Activated T-helper 1 cell treated with anti-CD3 and anti-CD28 coated beads, Interleukin-12 subunit alpha, Interleukin-12 subunit beta, Interleukin-2, Interleukin-4 antibody, amounts not matched to agents 30 ng/mL and 10 ng/mL and 1 ng/mL, durations not matched to agents 14 hours and 24 hours and 36 hours (primary cell): ENCODE data around the gene ZNF730. TPM values are rescaled to one million over a fixed set of nuclear protein-coding genes. Genes with fewer than 3 reads are reported as not detected.
"Not testable (repeated sequence)": the region's sequence is repeated elsewhere in the genome, so short reads cannot be mapped to it uniquely, and the experiment has no call there.

ENCODE experiments used
- DNase-seq: peaks from one replicate; pipeline ENCODE4 v3.0.0; 2021; ENCODE audit warnings: low spot score
- H3K27ac Mint-ChIP-seq: one replicate; pipeline ENCODE4 v1.8.0; 2021; ENCODE audit warnings: mild to moderate bottlenecking, mixed read lengths
- H3K27me3 Mint-ChIP-seq: one replicate; pipeline ENCODE4 v1.8.0; 2022; ENCODE audit warnings: mild to moderate bottlenecking, moderate library complexity, mixed read lengths; ENCODE audit not compliant: insufficient read depth
- H3K36me3 Mint-ChIP-seq: one replicate; pipeline ENCODE4 v1.8.0; 2021; ENCODE audit warnings: low read depth, mixed read lengths
- H3K4me1 Mint-ChIP-seq: one replicate; pipeline ENCODE4 v1.8.0; 2021; ENCODE audit warnings: low read depth, mixed read lengths
- H3K4me3 Mint-ChIP-seq: one replicate; pipeline ENCODE4 v1.8.0; 2021; ENCODE audit warnings: mild to moderate bottlenecking, moderate library complexity, mixed read lengths
- H3K9me3 Mint-ChIP-seq: one replicate; pipeline ENCODE4 v1.8.0; 2021; ENCODE audit warnings: mixed read lengths
- intact Hi-C: fragments of 100-400 bp; cut with micrococcal nuclease; formaldehyde crosslinking; loops from one replicate; pipeline ENCODE4 v1.15.1; 2024
- total RNA-seq: library from RNA; stranded (reverse); gene quantifications from 2 replicates; pipeline ENCODE4 v1.2.3, GENCODE V29; 2022

ZNF730 gene
- total RNA-seq, 1 donor from 2014 or later, result 0.21 TPM

- Mint-ChIP-seq H3K27ac (no peak overlapping the region), H3K4me1 (no peaks in the 10 kb centered on the region), H3K36me3 (no peaks in the 10 kb centered on the region), H3K27me3 (no peaks in the 10 kb centered on the region), H3K4me3 (no peak overlapping the region), H3K9me3 (peaks cover 52% of the 10 kb centered on the region)
- intact Hi-C loops, result no loop called here
- DNase-seq, result no peak
Observed at GRCh38 chr19:23145617-23146415, 29.0 kb downstream of the ZNF730 start.

GRCh38 chr19:23160766-23161165, 43.9 kb downstream of the ZNF730 start:
- peaks cover 1% of the 10 kb centered on the region for H3K36me3 Mint-ChIP-seq
- H3K4me3 Mint-ChIP-seq, result no peak overlapping the region
- H3K27me3 Mint-ChIP-seq, result no peaks in the 10 kb centered on the region
- H3K9me3 Mint-ChIP-seq, result peaks cover 54% of the 10 kb centered on the region
- no peak overlapping the region for H3K27ac Mint-ChIP-seq
- intact Hi-C loops, result no loop called here
- no peaks in the 10 kb centered on the region for H3K4me1 Mint-ChIP-seq
- no peak for DNase-seq

- H3K36me3 Mint-ChIP-seq, DNase-seq, H3K27ac Mint-ChIP-seq, H3K4me1 Mint-ChIP-seq, H3K4me3 Mint-ChIP-seq, H3K27me3 Mint-ChIP-seq, intact Hi-C loops: not testable (repeated sequence)
- peaks cover 30% of the 10 kb centered on the region for H3K9me3 Mint-ChIP-seq
Observed at GRCh38 chr19:23168286-23168685, 51.5 kb downstream of the ZNF730 start.

GRCh38 chr19:23183251-23183650, 66.4 kb downstream of the ZNF730 start:
- intact Hi-C loops, result no loop called here
- Mint-ChIP-seq H3K36me3 (no peaks in the 10 kb centered on the region), H3K27me3 (no peaks in the 10 kb centered on the region), H3K27ac (no peak overlapping the region), H3K4me1 (no peaks in the 10 kb centered on the region), H3K4me3 (no peak overlapping the region), H3K9me3 (peaks cover 80% of the 10 kb centered on the region)
- DNase-seq, result no peak

- no peaks in the 10 kb centered on the region for H3K4me1 Mint-ChIP-seq
- intact Hi-C loops, result no loop called here
- peaks cover 37% of the 10 kb centered on the region for H3K9me3 Mint-ChIP-seq
- H3K36me3 Mint-ChIP-seq, result no peaks in the 10 kb centered on the region
- H3K27ac Mint-ChIP-seq, result no peak overlapping the region
- H3K4me3 Mint-ChIP-seq, result no peak overlapping the region
- H3K27me3 Mint-ChIP-seq, result no peaks in the 10 kb centered on the region
- DNase-seq, result no peak
Observed at GRCh38 chr19:23190341-23190740, 73.5 kb downstream of the ZNF730 start.

Other genes with a start within 250 kb of the ZNF730 start
- gene ZNF728, start 113.8 kb upstream of the ZNF730 start, total RNA-seq, result not detected in 2 replicates
- gene ZNF724, start 133.4 kb downstream of the ZNF730 start, total RNA-seq, result 12.1 and 14.1 TPM in 2 replicates